ENCODE measurements around the gene HOXA2.

The HOXA2 gene

DNA sequence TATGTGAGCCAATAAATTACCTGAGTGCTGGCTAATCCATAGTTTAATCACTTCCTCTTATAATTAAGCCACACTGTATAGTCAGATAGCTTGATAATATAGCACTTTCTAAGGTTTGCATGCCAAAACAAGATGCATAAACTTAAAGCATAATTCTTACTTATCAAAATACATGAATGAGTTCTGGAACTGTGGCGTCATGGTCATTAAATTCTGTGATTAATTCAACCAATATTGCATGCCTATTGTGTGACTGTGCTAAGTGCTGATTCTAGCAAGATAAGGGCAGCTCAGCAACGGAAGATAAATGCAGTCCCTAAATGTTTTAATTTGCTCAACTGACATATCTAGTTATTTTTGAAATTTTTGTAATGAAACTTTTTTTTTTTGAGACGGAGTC lies 36.3 kb downstream of the HOXA2 start:
- ChIA-PET POLR2A (interaction anchor here (0.6 to 1.6 kb wide), 2 partner anchors 16 to 49 kb away, joined by 3 to 4 read pairs; no protein-coding TSS in a partner anchor), CTCF (no interaction called here)
- Histone ChIP-seq H3K27ac (ENCODE audit: extremely low read depth, low read depth, low read length) (no peak overlapping the region), H3K9me3 (ENCODE audit: control insufficient read depth, insufficient read depth, low read depth, low read length) (no peaks in the 10 kb centered on the region), H3K4me3 (ENCODE audit: low read depth, low read length) (no peak overlapping the region), H3K36me3 (ENCODE audit: control insufficient read depth in 2 of 2, insufficient read depth in 1 of 2, low read length in 2 of 2) (no peaks in the 10 kb centered on the region), H3K4me1 (ENCODE audit: control insufficient read depth, insufficient read depth, low read length) (0 out of 2 replicates have a peak, but pooled peaks cover 2% of the 10 kb centered on the region)
- TF ChIP-seq ZNF211 (tag by site-specific recombination; IDR thresholded peaks at IDR 0.05; ENCODE audit: low read depth) (no peak), GLIS1 (tag by site-specific recombination; IDR thresholded peaks at IDR 0.05) (no peak), ZBTB20 (tag by site-specific recombination; IDR thresholded peaks at IDR 0.05) (no peak), ZNF843 (tag by site-specific recombination; IDR thresholded peaks at IDR 0.05) (no peak), KLF8 (tag by site-specific recombination; IDR thresholded peaks at IDR 0.05) (no peak), FEZF1 (tag by site-specific recombination; IDR thresholded peaks at IDR 0.05) (no peak), ZBTB21 (tag by site-specific recombination; IDR thresholded peaks at IDR 0.05) (no peak), ZBTB8A (tag by site-specific recombination; IDR thresholded peaks at IDR 0.05) (no peak), ZNF202 (tag by site-specific recombination; IDR thresholded peaks at IDR 0.05; ENCODE audit: borderline replicate concordance) (no peak), ZNF629 (tag by site-specific recombination; IDR thresholded peaks at IDR 0.05) (peak; percentile 50), ZSCAN30 (tag by site-specific recombination; IDR thresholded peaks at IDR 0.05) (no peak), OSR2 (tag by site-specific recombination; IDR thresholded peaks at IDR 0.05) (no peak), ZNF544 (tag by site-specific recombination; IDR thresholded peaks at IDR 0.05) (no peak), ZNF2 (tag by site-specific recombination; IDR thresholded peaks at IDR 0.05) (no peak), ZBTB48 (tag by site-specific recombination; IDR thresholded peaks at IDR 0.05) (0 out of 2 replicates have a peak, but pooled peaks have one; percentile 14), TRIM28 (IDR thresholded peaks at IDR 0.05; ENCODE audit: borderline replicate concordance, low read length) (no peak), SP3 (tag by site-specific recombination; IDR thresholded peaks at IDR 0.05) (0 out of 2 replicates have a peak, but pooled peaks have one; percentile 10), ZNF354C (tag by site-specific recombination; IDR thresholded peaks at IDR 0.05; ENCODE audit: borderline replicate concordance, low read depth) (no peak), GFI1B (tag by site-specific recombination; IDR thresholded peaks at IDR 0.05) (no peak), SP7 (tag by site-specific recombination; IDR thresholded peaks at IDR 0.05) (0 out of 2 replicates have a peak, but pooled peaks have one; percentile 29), ZNF404 (tag by site-specific recombination; IDR thresholded peaks at IDR 0.05) (no peak), ZNF549 (tag by site-specific recombination; IDR thresholded peaks at IDR 0.05) (0 out of 2 replicates have a peak, but pooled peaks have one; percentile 36), ZNF416 (tag by site-specific recombination; IDR thresholded peaks at IDR 0.05) (no peak), ZNF776 (tag by site-specific recombination; IDR thresholded peaks at IDR 0.05; ENCODE audit: borderline replicate concordance) (no peak), ZNF48 (tag by site-specific recombination; IDR thresholded peaks at IDR 0.05) (no peak), ZBTB17 (tag by site-specific recombination; IDR thresholded peaks at IDR 0.05) (no peak; the same call in 1 of the 2 replicates), ZFP3 (tag by site-specific recombination; IDR thresholded peaks at IDR 0.05; ENCODE audit: low read depth) (no peak), ZNF433 (tag by site-specific recombination; IDR thresholded peaks at IDR 0.05; ENCODE audit: low read depth) (no peak), ZNF366 (tag by site-specific recombination; conservative IDR thresholded peaks at IDR 0.05) (peak; percentile 64), ZNF76 (tag by site-specific recombination; IDR thresholded peaks at IDR 0.05; ENCODE audit: borderline replicate concordance, low read depth) (no peak)
- TF ChIP-seq, protein P1, sequence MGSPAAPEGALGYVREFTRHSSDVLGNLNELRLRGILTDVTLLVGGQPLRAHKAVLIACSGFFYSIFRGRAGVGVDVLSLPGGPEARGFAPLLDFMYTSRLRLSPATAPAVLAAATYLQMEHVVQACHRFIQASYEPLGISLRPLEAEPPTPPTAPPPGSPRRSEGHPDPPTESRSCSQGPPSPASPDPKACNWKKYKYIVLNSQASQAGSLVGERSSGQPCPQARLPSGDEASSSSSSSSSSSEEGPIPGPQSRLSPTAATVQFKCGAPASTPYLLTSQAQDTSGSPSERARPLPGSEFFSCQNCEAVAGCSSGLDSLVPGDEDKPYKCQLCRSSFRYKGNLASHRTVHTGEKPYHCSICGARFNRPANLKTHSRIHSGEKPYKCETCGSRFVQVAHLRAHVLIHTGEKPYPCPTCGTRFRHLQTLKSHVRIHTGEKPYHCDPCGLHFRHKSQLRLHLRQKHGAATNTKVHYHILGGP (tag by site-specific recombination; IDR thresholded peaks at IDR 0.05), result peak; percentile 43; the same call in 1 of the 2 replicates
- TF ChIP-seq, protein P2, sequence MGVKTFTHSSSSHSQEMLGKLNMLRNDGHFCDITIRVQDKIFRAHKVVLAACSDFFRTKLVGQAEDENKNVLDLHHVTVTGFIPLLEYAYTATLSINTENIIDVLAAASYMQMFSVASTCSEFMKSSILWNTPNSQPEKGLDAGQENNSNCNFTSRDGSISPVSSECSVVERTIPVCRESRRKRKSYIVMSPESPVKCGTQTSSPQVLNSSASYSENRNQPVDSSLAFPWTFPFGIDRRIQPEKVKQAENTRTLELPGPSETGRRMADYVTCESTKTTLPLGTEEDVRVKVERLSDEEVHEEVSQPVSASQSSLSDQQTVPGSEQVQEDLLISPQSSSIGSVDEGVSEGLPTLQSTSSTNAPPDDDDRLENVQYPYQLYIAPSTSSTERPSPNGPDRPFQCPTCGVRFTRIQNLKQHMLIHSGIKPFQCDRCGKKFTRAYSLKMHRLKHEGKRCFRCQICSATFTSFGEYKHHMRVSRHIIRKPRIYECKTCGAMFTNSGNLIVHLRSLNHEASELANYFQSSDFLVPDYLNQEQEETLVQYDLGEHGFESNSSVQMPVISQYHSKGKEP (tag by site-specific recombination; IDR thresholded peaks at IDR 0.05), result 0 out of 2 replicates have a peak, but pooled peaks have one; percentile 6
- TF ChIP-seq, protein P3, sequence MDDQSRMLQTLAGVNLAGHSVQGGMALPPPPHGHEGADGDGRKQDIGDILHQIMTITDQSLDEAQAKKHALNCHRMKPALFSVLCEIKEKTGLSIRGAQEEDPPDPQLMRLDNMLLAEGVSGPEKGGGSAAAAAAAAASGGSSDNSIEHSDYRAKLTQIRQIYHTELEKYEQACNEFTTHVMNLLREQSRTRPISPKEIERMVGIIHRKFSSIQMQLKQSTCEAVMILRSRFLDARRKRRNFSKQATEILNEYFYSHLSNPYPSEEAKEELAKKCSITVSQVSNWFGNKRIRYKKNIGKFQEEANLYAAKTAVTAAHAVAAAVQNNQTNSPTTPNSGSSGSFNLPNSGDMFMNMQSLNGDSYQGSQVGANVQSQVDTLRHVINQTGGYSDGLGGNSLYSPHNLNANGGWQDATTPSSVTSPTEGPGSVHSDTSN (CRISPR knock-in tag; IDR thresholded peaks at IDR 0.05), result no peak
- TF ChIP-seq, protein P4, sequence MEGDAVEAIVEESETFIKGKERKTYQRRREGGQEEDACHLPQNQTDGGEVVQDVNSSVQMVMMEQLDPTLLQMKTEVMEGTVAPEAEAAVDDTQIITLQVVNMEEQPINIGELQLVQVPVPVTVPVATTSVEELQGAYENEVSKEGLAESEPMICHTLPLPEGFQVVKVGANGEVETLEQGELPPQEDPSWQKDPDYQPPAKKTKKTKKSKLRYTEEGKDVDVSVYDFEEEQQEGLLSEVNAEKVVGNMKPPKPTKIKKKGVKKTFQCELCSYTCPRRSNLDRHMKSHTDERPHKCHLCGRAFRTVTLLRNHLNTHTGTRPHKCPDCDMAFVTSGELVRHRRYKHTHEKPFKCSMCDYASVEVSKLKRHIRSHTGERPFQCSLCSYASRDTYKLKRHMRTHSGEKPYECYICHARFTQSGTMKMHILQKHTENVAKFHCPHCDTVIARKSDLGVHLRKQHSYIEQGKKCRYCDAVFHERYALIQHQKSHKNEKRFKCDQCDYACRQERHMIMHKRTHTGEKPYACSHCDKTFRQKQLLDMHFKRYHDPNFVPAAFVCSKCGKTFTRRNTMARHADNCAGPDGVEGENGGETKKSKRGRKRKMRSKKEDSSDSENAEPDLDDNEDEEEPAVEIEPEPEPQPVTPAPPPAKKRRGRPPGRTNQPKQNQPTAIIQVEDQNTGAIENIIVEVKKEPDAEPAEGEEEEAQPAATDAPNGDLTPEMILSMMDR (tag by site-specific recombination; IDR thresholded peaks at IDR 0.05), result no peak

Data from HEK293 (cell line).